Measurements from ENCODE around the gene CSNK2A1.
"Not testable (repeated sequence)": the region's sequence is repeated elsewhere in the genome, so short reads cannot be mapped to it uniquely, and the experiment has no call there.

- TF ChIP-seq TCF12 (IDR thresholded peaks at IDR 0.05; ENCODE audit: low read depth, low read length); EZH2 (IDR thresholded peaks at IDR 0.05; ENCODE audit: low read depth, low read length, severe bottlenecking); CTCF (IDR thresholded peaks at IDR 0.05; ENCODE audit: control extremely low read depth in 1 of 3, insufficient read depth in 1 of 3, low read depth in 1 of 3, low read length in 3 of 3); POLR2A (IDR thresholded peaks at IDR 0.05; ENCODE audit: control extremely low read depth in 1 of 2, low read depth in 2 of 2, low read length in 2 of 2); RXRA (IDR thresholded peaks at IDR 0.05; ENCODE audit: insufficient read depth, low read depth, low read length); KDM1A (IDR thresholded peaks at IDR 0.05; ENCODE audit: borderline replicate concordance, low read length): not testable (repeated sequence)
These were observed 35.2 kb downstream of the CSNK2A1 start for GRCh38 chr20:508364-508787.

Data from H1 (cell line).